Trophoblast cell (in vitro differentiated cells and primary cell): ENCODE data around the gene RBFOX1.
A peak's percentile ranks its signal among the peaks of the same experiment; 100 is the strongest.

Source experiments
- DNase-seq, 2 donors: peaks; one replicate each; pipeline ENCODE4 v3.0.0-alpha.2; 2016
- H2AFZ ChIP-seq: 2 replicates; pipeline ENCODE4 v1.6.1; 2013; ENCODE audit warnings: low read length, moderate library complexity, mild to moderate bottlenecking; ENCODE audit not compliant: insufficient read depth, poor library complexity
- H2AK5ac ChIP-seq: 2 replicates; pipeline ENCODE4 v1.6.1; 2013; ENCODE audit warnings: mild to moderate bottlenecking, low read length
- H2BK120ac ChIP-seq: 2 replicates; pipeline ENCODE4 v1.6.1; 2013; ENCODE audit warnings: low read length, mild to moderate bottlenecking, moderate library complexity; ENCODE audit not compliant: insufficient read depth, poor library complexity
- H2BK12ac ChIP-seq: 2 replicates; pipeline ENCODE4 v1.6.1; 2013; ENCODE audit warnings: mild to moderate bottlenecking, low read length, moderate library complexity
- H2BK5ac ChIP-seq: 2 replicates; pipeline ENCODE4 v1.6.1; 2013; ENCODE audit warnings: low read length, low read depth, moderate library complexity, mild to moderate bottlenecking; ENCODE audit not compliant: poor library complexity
- H3K14ac ChIP-seq: 2 replicates; pipeline ENCODE4 v1.6.1; 2013; ENCODE audit warnings: mild to moderate bottlenecking, low read length
- H3K18ac ChIP-seq: 2 replicates; pipeline ENCODE4 v1.6.1; 2013; ENCODE audit warnings: mild to moderate bottlenecking, low read length
- H3K23ac ChIP-seq: 2 replicates; pipeline ENCODE4 v1.6.1; 2013; ENCODE audit warnings: low read length
- H3K27ac ChIP-seq: 2 replicates; pipeline ENCODE4 v1.5.1; 2013; ENCODE audit warnings: low read depth, mild to moderate bottlenecking, inconsistent platforms, low read length, moderate library complexity
- H3K27me3 ChIP-seq: 2 replicates; pipeline ENCODE4 v1.6.1; 2013; ENCODE audit warnings: inconsistent platforms, mild to moderate bottlenecking, low read length, moderate library complexity; ENCODE audit not compliant: insufficient read depth
- H3K36me3 ChIP-seq, 2 experiments: 1 replicate in 1 of 2; 2 replicates in 1 of 2; pipeline ENCODE4 v1.6.1; 2013; ENCODE audit warnings: low read length in 2 of 2, mild to moderate bottlenecking in 2 of 2, moderate library complexity in 1 of 2; ENCODE audit not compliant: insufficient read depth in 2 of 2, control insufficient read depth in 1 of 2
- H3K4ac ChIP-seq: 2 replicates; pipeline ENCODE4 v1.6.1; 2013; ENCODE audit warnings: low read depth, mild to moderate bottlenecking, low read length, moderate library complexity
- H3K4me1 ChIP-seq, 2 experiments: 1 replicate in 1 of 2; 2 replicates in 1 of 2; pipeline ENCODE4 v1.6.1; 2013; ENCODE audit warnings: low read length in 2 of 2, mild to moderate bottlenecking in 2 of 2, moderate library complexity in 1 of 2; ENCODE audit not compliant: insufficient read depth in 2 of 2, control insufficient read depth in 1 of 2
- H3K4me2 ChIP-seq: 2 replicates; pipeline ENCODE4 v1.6.1; 2013; ENCODE audit warnings: inconsistent platforms, mild to moderate bottlenecking, low read length, moderate library complexity
- H3K4me3 ChIP-seq: 2 replicates; pipeline ENCODE4 v1.5.1; 2013; ENCODE audit warnings: mild to moderate bottlenecking, low read depth, low read length, inconsistent platforms
- H3K79me1 ChIP-seq: one replicate; pipeline ENCODE4 v1.6.1; 2013; ENCODE audit warnings: low read length
- H3K79me2 ChIP-seq: 2 replicates; pipeline ENCODE4 v1.6.1; 2013; ENCODE audit warnings: low read length, mild to moderate bottlenecking; ENCODE audit not compliant: control insufficient read depth, insufficient read depth, poor library complexity
- H3K9ac ChIP-seq: 2 replicates; pipeline ENCODE4 v1.6.1; 2013; ENCODE audit warnings: mild to moderate bottlenecking, low read length
- H3K9me3 ChIP-seq: 2 replicates; pipeline ENCODE4 v1.6.1; 2013; ENCODE audit warnings: low read depth, mild to moderate bottlenecking, control low read depth, inconsistent platforms, low read length; ENCODE audit not compliant: insufficient read depth
- H4K12ac ChIP-seq: 2 replicates; pipeline ENCODE4 v1.6.1; 2013; ENCODE audit warnings: low read depth, mild to moderate bottlenecking, low read length, moderate library complexity
- H4K8ac ChIP-seq: 2 replicates; pipeline ENCODE4 v1.6.1; 2013; ENCODE audit warnings: low read depth, mild to moderate bottlenecking, low read length, moderate library complexity
- H4K91ac ChIP-seq: one replicate; pipeline ENCODE4 v1.6.1; 2013; ENCODE audit warnings: low read depth, mild to moderate bottlenecking, low read length, moderate library complexity
- WGBS: extraction: QIAGEN DNeasy Blood & Tissue Kit; methylation state at CpG from one replicate; pipeline ENCODE4 v1.1.7; 2013; ENCODE audit warnings: missing lambda C conversion rate; ENCODE audit not compliant: insufficient read length, insufficient coverage; ENCODE audit errors: extremely low coverage; 5-methylcytosine and 5-hydroxymethylcytosine counted together

Gene RBFOX1

DNA sequence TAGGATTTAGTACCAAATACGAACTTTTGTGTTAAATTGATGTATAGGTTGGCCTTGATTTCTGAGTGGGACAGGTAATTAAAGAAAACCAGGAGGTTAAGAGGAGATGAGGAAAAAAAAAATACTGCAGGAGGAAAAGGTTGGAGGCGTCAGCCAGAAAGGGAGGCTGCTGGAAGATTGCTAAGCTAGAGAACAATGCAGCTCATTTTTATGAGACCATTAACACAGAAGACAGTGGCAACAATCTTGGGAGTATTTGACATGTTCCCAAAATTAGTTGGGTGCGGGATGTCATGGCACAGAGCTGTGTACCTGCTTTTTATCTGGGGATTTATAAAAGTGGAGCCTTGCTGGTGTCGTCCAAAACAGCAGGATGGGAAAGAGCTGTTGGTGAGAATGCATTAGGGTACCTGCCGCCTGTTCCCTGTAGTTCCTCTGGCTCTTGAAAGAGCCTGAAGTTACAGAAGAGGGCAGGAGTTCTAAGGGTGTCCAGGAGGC, 229.3 kb downstream of the RBFOX1 start:
- no peak for DNase-seq
- H3K9me3 ChIP-seq: no peaks in the 10 kb centered on the region
- H4K91ac ChIP-seq: no peak overlapping the region
- no peaks in the 10 kb centered on the region for H3K36me3 ChIP-seq
- H3K27ac ChIP-seq: no peak overlapping the region
- peak overlapping the region; percentile 65 for H3K9ac ChIP-seq
- H3K23ac ChIP-seq: peak overlapping the region; percentile 31
- H3K79me1 ChIP-seq: no peaks in the 10 kb centered on the region
- no peak overlapping the region for H2AFZ ChIP-seq
- no peak overlapping the region for H3K18ac ChIP-seq
- H3K4ac ChIP-seq: no peak overlapping the region
- no CpG with 5 or more reads among the region's 5 CpGs for WGBS
- H3K27me3 ChIP-seq: no peaks in the 10 kb centered on the region
- H2BK5ac ChIP-seq: no peak overlapping the region
- no peak overlapping the region for H2AK5ac ChIP-seq
- H4K8ac ChIP-seq: no peak overlapping the region
- H3K4me1 ChIP-seq: no peaks in the 10 kb centered on the region
- H3K4me2 ChIP-seq: no peak overlapping the region
- no peak overlapping the region for H2BK12ac ChIP-seq
- H3K79me2 ChIP-seq: no peaks in the 10 kb centered on the region
- H2BK120ac ChIP-seq: no peak overlapping the region
- H3K14ac ChIP-seq: no peak overlapping the region
- no peak overlapping the region for H3K4me3 ChIP-seq
- no peak overlapping the region for H4K12ac ChIP-seq

DNA sequence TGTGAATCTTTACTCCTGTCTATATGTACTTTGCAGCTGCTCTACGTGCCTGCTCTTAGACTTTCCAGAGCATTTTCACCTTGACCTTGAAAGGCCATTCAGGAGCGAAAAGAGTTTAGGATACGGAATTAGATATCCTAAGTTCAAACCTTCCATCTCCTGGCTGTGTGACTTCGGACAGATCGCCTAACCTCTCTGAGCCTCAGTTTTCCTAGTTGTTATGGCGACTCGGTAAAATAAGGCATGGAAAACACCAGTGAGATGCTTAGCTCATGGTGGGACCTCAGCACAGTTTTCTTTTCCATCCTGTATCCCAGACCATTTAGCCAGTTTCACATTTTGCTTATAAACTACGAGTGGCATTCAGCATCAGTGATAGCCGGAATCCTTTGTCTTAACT, 233.7 kb downstream of the RBFOX1 start:
- WGBS: no CpG with 5 or more reads among the region's 9 CpGs
- no peak overlapping the region for H2BK12ac ChIP-seq
- DNase-seq: no peak
- no peak overlapping the region for H2BK120ac ChIP-seq
- no peak overlapping the region for H2BK5ac ChIP-seq
- no peak overlapping the region for H2AK5ac ChIP-seq
- no peak overlapping the region for H4K91ac ChIP-seq
- H4K8ac ChIP-seq: no peak overlapping the region
- H3K4me2 ChIP-seq: no peak overlapping the region
- no peak overlapping the region for H3K27ac ChIP-seq
- no peaks in the 10 kb centered on the region for H3K4me1 ChIP-seq
- H3K79me2 ChIP-seq: no peaks in the 10 kb centered on the region
- H3K9me3 ChIP-seq: no peaks in the 10 kb centered on the region
- no peak overlapping the region for H4K12ac ChIP-seq
- no peaks in the 10 kb centered on the region for H3K79me1 ChIP-seq
- no peaks in the 10 kb centered on the region for H3K27me3 ChIP-seq
- H3K36me3 ChIP-seq: no peaks in the 10 kb centered on the region
- H3K14ac ChIP-seq: no peak overlapping the region
- no peak overlapping the region for H3K23ac ChIP-seq
- no peak overlapping the region for H3K9ac ChIP-seq
- H3K4ac ChIP-seq: no peak overlapping the region
- no peak overlapping the region for H2AFZ ChIP-seq
- no peak overlapping the region for H3K18ac ChIP-seq
- no peak overlapping the region for H3K4me3 ChIP-seq

DNA sequence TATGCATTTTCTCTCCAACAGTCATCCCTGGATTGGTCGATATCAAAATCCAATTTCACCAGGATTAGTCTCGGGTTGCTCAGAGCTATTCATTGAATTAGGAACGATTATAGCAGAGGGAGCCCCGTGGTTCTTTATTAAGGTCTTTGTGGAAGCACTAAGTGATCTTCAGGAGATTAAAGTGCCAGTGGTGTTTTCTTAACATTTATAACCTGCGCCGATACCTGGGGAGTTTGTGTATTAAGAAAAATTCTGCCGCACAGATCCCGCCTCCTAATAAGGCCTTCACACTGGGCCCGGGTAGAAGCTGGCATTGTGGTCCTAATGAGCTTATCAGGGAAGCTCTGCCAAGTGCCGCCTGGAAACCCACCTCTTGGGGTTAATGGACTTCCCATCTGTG, 238.7 kb downstream of the RBFOX1 start:
- no peak overlapping the region for H4K91ac ChIP-seq
- no peak overlapping the region for H2AK5ac ChIP-seq
- H3K4ac ChIP-seq: no peak overlapping the region
- H3K4me3 ChIP-seq: no peak overlapping the region
- H3K79me1 ChIP-seq: no peaks in the 10 kb centered on the region
- WGBS: no CpG with 5 or more reads among the region's 10 CpGs
- H2AFZ ChIP-seq: no peak overlapping the region
- no peak overlapping the region for H3K23ac ChIP-seq
- H3K79me2 ChIP-seq: no peaks in the 10 kb centered on the region
- H3K14ac ChIP-seq: no peak overlapping the region
- H2BK120ac ChIP-seq: no peak overlapping the region
- H3K9ac ChIP-seq: no peak overlapping the region
- H3K36me3 ChIP-seq: no peaks in the 10 kb centered on the region
- no peak overlapping the region for H2BK5ac ChIP-seq
- H4K12ac ChIP-seq: no peak overlapping the region
- H3K27me3 ChIP-seq: no peaks in the 10 kb centered on the region
- H2BK12ac ChIP-seq: no peak overlapping the region
- H3K4me2 ChIP-seq: no peak overlapping the region
- DNase-seq: no peak
- H4K8ac ChIP-seq: no peak overlapping the region
- H3K4me1 ChIP-seq: no peaks in the 10 kb centered on the region
- no peak overlapping the region for H3K18ac ChIP-seq
- H3K27ac ChIP-seq: no peak overlapping the region
- H3K9me3 ChIP-seq: no peaks in the 10 kb centered on the region

DNA sequence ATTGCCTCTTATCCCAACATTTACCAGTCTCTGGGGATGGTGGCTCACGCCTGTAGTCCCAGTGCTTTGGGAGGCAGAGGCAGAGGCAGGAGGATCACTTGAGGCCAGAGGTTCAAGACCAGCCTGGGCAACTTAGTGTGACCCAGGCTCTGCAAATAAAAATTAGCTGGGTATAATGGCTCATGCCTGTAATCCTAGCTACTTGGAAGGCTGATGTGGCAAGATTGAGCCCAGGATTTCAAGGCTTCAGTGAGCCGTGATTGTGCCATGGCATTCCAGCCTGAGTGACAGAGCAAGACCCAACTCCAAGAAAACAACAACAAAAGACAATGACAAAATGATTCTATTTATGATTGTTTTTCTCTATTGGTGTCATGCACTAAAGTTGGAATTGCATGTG, 244.9 kb downstream of the RBFOX1 start:
- no peak overlapping the region for H3K23ac ChIP-seq
- no peaks in the 10 kb centered on the region for H3K36me3 ChIP-seq
- no peak overlapping the region for H2AFZ ChIP-seq
- H4K91ac ChIP-seq: no peak overlapping the region
- no peaks in the 10 kb centered on the region for H3K79me1 ChIP-seq
- H3K79me2 ChIP-seq: no peaks in the 10 kb centered on the region
- H3K9me3 ChIP-seq: no peaks in the 10 kb centered on the region
- H2AK5ac ChIP-seq: no peak overlapping the region
- no peak overlapping the region for H3K4me2 ChIP-seq
- no peak overlapping the region for H3K14ac ChIP-seq
- H2BK120ac ChIP-seq: no peak overlapping the region
- no peak overlapping the region for H4K12ac ChIP-seq
- no CpG with 5 or more reads among the region's 2 CpGs for WGBS
- H3K4me1 ChIP-seq: no peaks in the 10 kb centered on the region
- DNase-seq: no peak
- H3K27ac ChIP-seq: no peak overlapping the region
- no peak overlapping the region for H2BK12ac ChIP-seq
- no peak overlapping the region for H3K18ac ChIP-seq
- no peak overlapping the region for H3K4ac ChIP-seq
- no peak overlapping the region for H2BK5ac ChIP-seq
- no peak overlapping the region for H3K9ac ChIP-seq
- H3K27me3 ChIP-seq: no peaks in the 10 kb centered on the region
- no peak overlapping the region for H3K4me3 ChIP-seq
- no peak overlapping the region for H4K8ac ChIP-seq
